RWPE1 (cell line): ENCODE data around the gene SEL1L2.

Source experiments
- CTCF ChIA-PET: fragments of 350-600 bp; sonication (Branson Sonifier 250); formaldehyde crosslinking; extraction: SDS; loops from one replicate; lab custom pipeline; 2021; lab: Yijun Ruan, JAX
- POLR2A ChIA-PET: fragments of 400-600 bp; formaldehyde crosslinking; extraction: SDS; loops from one replicate; lab custom pipeline; 2020; ENCODE audit warnings: antibody characterized with exemption; ENCODE audit not compliant: low non-redundant PET; lab: Yijun Ruan, JAX
- DNase-seq: peaks from one replicate; pipeline ENCODE4 v3.0.0; 2012; ENCODE audit warnings: low spot score
- H3K27ac ChIP-seq: fragments of 450-650 bp; 2 replicates; pipeline ENCODE4 v1.5.1; 2017
- TF ChIP-seq, protein P1 (sequence below): fragments of 450-650 bp; conservative IDR thresholded peaks from 2 replicates; pipeline ENCODE4 v1.5.1; 2017; ENCODE audit warnings: low read depth, mild to moderate bottlenecking

The SEL1L2 gene, protein sequence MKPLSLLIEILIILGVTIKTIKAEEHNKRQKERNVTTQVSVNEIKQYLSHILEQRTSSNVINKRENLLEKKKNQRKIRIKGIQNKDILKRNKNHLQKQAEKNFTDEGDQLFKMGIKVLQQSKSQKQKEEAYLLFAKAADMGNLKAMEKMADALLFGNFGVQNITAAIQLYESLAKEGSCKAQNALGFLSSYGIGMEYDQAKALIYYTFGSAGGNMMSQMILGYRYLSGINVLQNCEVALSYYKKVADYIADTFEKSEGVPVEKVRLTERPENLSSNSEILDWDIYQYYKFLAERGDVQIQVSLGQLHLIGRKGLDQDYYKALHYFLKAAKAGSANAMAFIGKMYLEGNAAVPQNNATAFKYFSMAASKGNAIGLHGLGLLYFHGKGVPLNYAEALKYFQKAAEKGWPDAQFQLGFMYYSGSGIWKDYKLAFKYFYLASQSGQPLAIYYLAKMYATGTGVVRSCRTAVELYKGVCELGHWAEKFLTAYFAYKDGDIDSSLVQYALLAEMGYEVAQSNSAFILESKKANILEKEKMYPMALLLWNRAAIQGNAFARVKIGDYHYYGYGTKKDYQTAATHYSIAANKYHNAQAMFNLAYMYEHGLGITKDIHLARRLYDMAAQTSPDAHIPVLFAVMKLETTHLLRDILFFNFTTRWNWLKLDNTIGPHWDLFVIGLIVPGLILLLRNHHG

DNA sequence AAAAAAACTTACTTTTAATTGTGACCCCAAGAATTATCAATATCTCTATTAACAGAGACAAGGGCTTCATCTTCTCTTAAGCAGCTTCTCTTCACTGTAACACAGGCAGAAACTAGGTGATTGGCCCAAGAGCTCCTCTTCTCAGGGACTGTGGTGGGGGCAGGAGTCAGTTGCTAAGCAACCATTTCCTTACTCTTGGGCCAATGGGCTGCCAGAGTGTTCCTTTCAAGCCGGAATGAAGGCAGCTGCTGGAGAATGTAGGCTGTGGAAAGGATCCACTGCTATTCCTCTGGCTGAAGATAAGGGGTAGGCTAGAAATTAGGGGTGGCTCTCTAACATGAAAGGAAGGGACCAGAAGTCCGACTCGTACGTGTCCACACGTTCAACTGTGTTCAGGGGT, at the start of gene SEL1L2:
SEL1L2 (minus strand) TSS at position 150 of the 400 bp plus-strand sequence; CDS start at position 70, 80 bp downstream.
- POLR2A ChIA-PET: no interaction called here
- H3K27ac ChIP-seq: no peak within 1 kb of the TSS
- CTCF ChIA-PET: interaction anchor here (0.6 kb wide), 1 partner anchor 108 kb away, joined by 3 read pairs; no protein-coding TSS in a partner anchor
- no peak for DNase-seq
- TF ChIP-seq, protein P1, sequence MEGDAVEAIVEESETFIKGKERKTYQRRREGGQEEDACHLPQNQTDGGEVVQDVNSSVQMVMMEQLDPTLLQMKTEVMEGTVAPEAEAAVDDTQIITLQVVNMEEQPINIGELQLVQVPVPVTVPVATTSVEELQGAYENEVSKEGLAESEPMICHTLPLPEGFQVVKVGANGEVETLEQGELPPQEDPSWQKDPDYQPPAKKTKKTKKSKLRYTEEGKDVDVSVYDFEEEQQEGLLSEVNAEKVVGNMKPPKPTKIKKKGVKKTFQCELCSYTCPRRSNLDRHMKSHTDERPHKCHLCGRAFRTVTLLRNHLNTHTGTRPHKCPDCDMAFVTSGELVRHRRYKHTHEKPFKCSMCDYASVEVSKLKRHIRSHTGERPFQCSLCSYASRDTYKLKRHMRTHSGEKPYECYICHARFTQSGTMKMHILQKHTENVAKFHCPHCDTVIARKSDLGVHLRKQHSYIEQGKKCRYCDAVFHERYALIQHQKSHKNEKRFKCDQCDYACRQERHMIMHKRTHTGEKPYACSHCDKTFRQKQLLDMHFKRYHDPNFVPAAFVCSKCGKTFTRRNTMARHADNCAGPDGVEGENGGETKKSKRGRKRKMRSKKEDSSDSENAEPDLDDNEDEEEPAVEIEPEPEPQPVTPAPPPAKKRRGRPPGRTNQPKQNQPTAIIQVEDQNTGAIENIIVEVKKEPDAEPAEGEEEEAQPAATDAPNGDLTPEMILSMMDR: no peak

DNA sequence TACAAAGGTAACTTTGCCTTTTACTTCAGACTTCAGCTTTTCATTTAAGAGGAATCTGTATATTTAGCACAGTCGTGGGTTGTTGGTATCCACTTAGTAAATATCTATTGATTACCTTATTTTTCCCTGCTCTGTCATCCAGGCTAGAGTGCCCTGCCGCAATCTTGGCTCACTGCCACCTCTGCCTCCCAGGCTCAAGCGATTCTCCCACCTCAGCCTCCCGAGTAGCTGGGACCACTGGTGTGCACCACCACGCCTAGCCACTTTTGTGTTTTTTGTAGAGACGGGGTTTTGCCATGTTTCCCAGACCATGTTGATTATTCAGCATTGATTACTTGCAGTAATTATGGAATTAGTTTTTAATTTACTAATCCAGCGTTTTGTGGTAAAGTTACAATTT, 46.2 kb upstream of the SEL1L2 start:
- TF ChIP-seq, protein P1: no peak
- DNase-seq: no peak
- H3K27ac ChIP-seq: no peak overlapping the region
- CTCF ChIA-PET: no interaction called here
- POLR2A ChIA-PET: no interaction called here

DNA sequence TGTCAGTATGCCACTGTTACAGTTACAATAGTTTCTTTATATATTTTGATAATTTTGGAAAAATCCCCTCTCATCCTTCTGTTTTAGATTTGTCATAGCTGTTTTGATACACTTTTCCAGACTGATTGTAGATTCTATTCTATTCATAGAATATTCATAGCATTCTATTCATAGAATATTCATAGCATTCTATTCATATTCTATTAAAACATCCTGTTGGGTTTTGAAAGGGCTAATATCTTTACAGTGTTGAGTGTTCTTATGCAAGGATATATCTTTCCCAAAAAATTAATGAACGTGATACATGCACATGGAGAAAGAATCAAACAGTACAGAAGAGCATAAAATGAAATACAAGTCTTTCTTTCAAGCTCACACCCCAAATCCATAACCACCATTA, 42.9 kb upstream of the SEL1L2 start:
- no peak for DNase-seq
- ChIA-PET POLR2A (no interaction called here), CTCF (no interaction called here)
- TF ChIP-seq, protein P1: no peak
- H3K27ac ChIP-seq: no peak overlapping the region

DNA sequence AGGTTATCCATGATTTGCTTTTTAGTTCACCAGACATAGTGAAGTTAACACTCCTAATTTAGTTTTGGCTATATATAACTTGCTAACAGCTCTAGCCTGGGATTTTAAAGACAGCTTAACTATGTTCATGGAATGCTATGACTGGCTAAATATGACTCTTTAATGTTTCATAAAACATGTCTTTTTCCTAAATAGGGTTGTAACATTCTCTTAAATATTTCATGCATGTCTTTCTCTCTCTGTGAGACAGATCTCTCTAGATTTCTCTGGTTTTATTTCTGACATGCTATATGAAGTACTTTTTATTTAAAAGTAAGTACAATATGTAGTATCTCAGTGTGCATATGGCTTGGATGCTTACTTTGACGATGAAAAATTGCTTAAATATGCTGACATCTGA, 40.6 kb upstream of the SEL1L2 start:
- TF ChIP-seq, protein P1: no peak
- H3K27ac ChIP-seq: no peak overlapping the region
- ChIA-PET POLR2A (no interaction called here), CTCF (no interaction called here)
- DNase-seq: no peak

DNA sequence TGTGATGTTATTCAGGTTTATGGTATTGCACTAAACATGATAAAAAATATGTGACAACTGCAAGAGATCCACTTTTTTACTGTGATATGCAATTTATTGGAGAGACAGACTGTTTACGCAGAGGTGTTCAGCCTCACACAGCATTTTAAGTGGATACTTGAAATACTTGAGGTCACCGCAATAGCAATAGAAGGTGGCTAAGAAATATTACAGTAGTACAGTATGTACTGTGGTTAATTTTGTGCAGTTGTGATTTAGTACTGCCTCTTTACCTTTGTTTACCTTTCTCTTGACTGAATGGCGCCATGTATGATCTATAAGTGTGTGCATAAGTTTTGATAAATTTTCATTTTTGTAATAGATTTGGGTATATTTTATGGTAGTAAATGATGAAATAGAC, 22.3 kb upstream of the SEL1L2 start:
- CTCF ChIA-PET: no interaction called here
- no peak for DNase-seq
- POLR2A ChIA-PET: no interaction called here
- H3K27ac ChIP-seq: no peak overlapping the region
- TF ChIP-seq, protein P1: no peak

DNA sequence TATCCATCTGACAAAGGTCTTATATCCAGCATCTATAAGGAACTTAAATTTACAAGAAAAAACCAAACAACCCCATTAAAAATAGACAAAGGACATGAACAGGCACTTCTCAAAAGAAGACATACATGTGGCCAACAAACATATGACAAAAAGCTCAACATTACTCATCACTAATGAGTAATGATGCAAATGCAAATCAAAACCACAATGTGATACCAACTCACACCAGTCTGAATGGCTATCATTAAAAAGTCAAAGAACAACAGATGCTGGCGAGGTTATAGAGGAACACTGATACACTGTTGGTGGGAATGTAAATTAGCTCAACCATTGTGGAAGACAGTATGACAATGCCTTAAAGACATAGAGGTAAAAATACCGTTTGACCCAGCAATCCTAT, 18.8 kb upstream of the SEL1L2 start:
- no peak for DNase-seq
- TF ChIP-seq, protein P1: no peak
- POLR2A ChIA-PET: no interaction called here
- H3K27ac ChIP-seq: no peak overlapping the region
- CTCF ChIA-PET: interaction anchor here (0.6 kb wide), 1 partner anchor 45 kb away, joined by 4 read pairs; no protein-coding TSS in a partner anchor
